Gastrocnemius medialis (tissue), 4 donors: ENCODE measurements around the gene CDK14. TPM values are rescaled to one million over a fixed set of nuclear protein-coding genes. Genes with fewer than 3 reads are reported as not detected.

ENCODE experiments used
- ATAC-seq, 2 donors: fragments of 150-250 bp; one replicate each; pipeline ENCODE4 v1.9.1; 2016
- DNase-seq, 2 donors: peaks; one replicate each; pipeline ENCODE4 v3.0.0-alpha.2; 2019
- H3K27ac ChIP-seq, 4 donors: fragments of 200-600 bp; sonication (generic); 1 replicate in 1 of 4; 2 replicates in 3 of 4; pipeline ENCODE4 v1.5.1; 2016 to 2018; ENCODE audit warnings: mild to moderate bottlenecking in 2 of 4, moderate library complexity in 1 of 4
- H3K27me3 ChIP-seq, 3 donors: fragments of 200-600 bp; sonication (generic) in 2 of 3; 1 replicate in 1 of 3; 2 replicates in 2 of 3; pipeline versions ENCODE4 v1.5.1 to v1.6.0; 2016 to 2019; ENCODE audit warnings: mild to moderate bottlenecking in 1 of 3, moderate library complexity in 1 of 3
- H3K36me3 ChIP-seq, 2 donors: fragments of 200-600 bp; sonication (generic) in 1 of 2; one replicate each; pipeline ENCODE4 v1.5.1; 2017 to 2018
- H3K4me1 ChIP-seq, 2 donors: fragments of 200-600 bp; sonication (generic) in 1 of 2; one replicate each; pipeline ENCODE4 v1.5.1; 2016 to 2017; ENCODE audit warnings: mild to moderate bottlenecking in 2 of 2
- H3K4me3 ChIP-seq, 4 donors: fragments of 200-600 bp; sonication (generic) in 3 of 4; 1 replicate in 1 of 4; 2 replicates in 3 of 4; pipeline ENCODE4 v1.5.1; 2016 to 2019; ENCODE audit warnings: mild to moderate bottlenecking in 2 of 4
- H3K9me3 ChIP-seq, 3 donors: fragments of 200-600 bp; sonication (generic) in 2 of 3; 1 replicate in 1 of 3; 2 replicates in 2 of 3; pipeline ENCODE4 v1.5.1; 2016 to 2019
- POLR2A ChIP-seq, 2 donors: fragments of 450-650 bp; IDR thresholded peaks; one replicate each; pipeline ENCODE4 v1.6.1; 2017; ENCODE audit warnings: antibody characterized with exemption in 2 of 2, mild to moderate bottlenecking in 2 of 2, moderate library complexity in 2 of 2
- in situ Hi-C, 4 donors: fragments of 200-750 bp; cut with MboI; loops; one replicate each; pipeline versions ENCODE4 v1.15.0 to v1.8.0; 2017; ENCODE audit warnings: low sequenced_read_pairs in 4 of 4
- intact Hi-C: fragments of 100-400 bp; cut with DNase I; formaldehyde crosslinking; loops from one replicate; pipeline ENCODE4 v1.15.1; 2023; ENCODE audit warnings: low total_unique reads
- total RNA-seq, 4 donors: library from RNA; depleted of rRNA; stranded (reverse); fragments of >200 nt; gene quantifications; one replicate each; pipeline versions ENCODE4 v1.1.0 to v1.2.3, GENCODE V29; 2016
- TF ChIP-seq, protein P1 (sequence below), 5 experiments: fragments of 450-650 bp in 3 of 5; fragments of 200-600 bp in 2 of 5; sonication (generic) in 2 of 5; IDR thresholded peaks in 4 of 5; conservative IDR thresholded peaks in 1 of 5; 1 replicate in 4 of 5; 2 replicates in 1 of 5; pipeline ENCODE4 v1.5.1; 2016 to 2019; ENCODE audit warnings: antibody characterized with exemption in 5 of 5, mild to moderate bottlenecking in 3 of 5, moderate library complexity in 3 of 5

CDK14 gene
- total RNA-seq, 4 donors from 2014 or later = 3.9 to 8.6 (median 7.3) TPM

DNA sequence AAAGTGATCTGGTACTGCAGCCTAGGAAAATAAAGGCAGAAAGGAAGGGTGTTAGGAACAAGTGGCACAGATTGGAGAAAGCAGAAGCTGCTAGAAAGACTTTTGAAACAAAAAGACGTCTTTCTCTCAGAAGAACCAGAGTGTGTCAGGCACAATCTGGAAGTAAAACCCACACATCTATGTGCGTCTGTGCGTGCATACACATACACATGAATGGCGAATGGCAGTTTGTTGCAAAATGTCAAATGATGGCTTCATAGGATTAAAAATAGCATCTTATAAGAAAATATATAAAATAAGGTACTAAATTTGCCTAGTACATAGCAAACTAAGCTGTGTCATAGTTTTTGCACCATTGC is 246.3 kb downstream of the CDK14 start:
- no peaks in the 10 kb centered on the region for H3K27me3 ChIP-seq
- DNase-seq (no peak), ATAC-seq (peak in 1 of 2 donors; percentile 17)
- H3K27ac ChIP-seq = peak overlapping the region; percentile 30 to 77 (median 64)
- H3K9me3 ChIP-seq = no peaks in the 10 kb centered on the region
- in situ Hi-C loops = no loop called here
- intact Hi-C loops = no loop called here
- no peak for TF ChIP-seq POLR2A (IDR thresholded peaks at IDR 0.05)
- TF ChIP-seq, protein P1, sequence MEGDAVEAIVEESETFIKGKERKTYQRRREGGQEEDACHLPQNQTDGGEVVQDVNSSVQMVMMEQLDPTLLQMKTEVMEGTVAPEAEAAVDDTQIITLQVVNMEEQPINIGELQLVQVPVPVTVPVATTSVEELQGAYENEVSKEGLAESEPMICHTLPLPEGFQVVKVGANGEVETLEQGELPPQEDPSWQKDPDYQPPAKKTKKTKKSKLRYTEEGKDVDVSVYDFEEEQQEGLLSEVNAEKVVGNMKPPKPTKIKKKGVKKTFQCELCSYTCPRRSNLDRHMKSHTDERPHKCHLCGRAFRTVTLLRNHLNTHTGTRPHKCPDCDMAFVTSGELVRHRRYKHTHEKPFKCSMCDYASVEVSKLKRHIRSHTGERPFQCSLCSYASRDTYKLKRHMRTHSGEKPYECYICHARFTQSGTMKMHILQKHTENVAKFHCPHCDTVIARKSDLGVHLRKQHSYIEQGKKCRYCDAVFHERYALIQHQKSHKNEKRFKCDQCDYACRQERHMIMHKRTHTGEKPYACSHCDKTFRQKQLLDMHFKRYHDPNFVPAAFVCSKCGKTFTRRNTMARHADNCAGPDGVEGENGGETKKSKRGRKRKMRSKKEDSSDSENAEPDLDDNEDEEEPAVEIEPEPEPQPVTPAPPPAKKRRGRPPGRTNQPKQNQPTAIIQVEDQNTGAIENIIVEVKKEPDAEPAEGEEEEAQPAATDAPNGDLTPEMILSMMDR (IDR thresholded peaks at IDR 0.05 in 4 of 5, conservative IDR thresholded peaks at IDR 0.05 in 1 of 5) = no peak
- H3K36me3 ChIP-seq = no peaks in the 10 kb centered on the region
- peaks cover 34 to 56% of the 10 kb centered on the region in 2 donors for H3K4me1 ChIP-seq
- H3K4me3 ChIP-seq = peak overlapping the region in 1 of 4 donors; percentile 9

DNA sequence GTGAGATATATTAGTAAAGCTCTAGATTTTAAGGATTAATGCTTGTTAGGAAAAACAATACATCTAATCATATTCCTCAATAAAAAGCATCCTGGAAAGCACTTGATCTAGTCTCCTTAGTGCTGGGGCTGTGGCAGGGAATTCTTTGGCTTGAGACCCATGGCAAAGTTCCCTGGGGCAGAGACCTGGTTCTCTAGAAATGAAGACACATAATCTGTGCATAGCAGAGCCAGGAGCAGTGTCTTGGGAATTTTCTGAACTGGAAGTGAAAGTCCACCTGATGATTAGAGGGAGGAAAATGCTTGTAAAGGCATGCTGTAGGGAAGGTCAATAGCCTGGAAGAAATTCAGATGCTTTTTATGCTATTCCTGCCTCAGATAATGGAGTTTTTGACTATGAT is 247.4 kb downstream of the CDK14 start:
- DNase-seq (peak; percentile 11 to 40), ATAC-seq (peak; percentile 50 to 54)
- Histone ChIP-seq H3K27ac (peak overlapping the region in 2 of 4 donors; percentile 15 to 77), H3K4me1 (peaks cover 34 to 60% of the 10 kb centered on the region in 2 donors), H3K27me3 (no peaks in the 10 kb centered on the region), H3K4me3 (no peak overlapping the region), H3K9me3 (no peaks in the 10 kb centered on the region), H3K36me3 (no peaks in the 10 kb centered on the region)
- intact Hi-C loops = no loop called here
- TF ChIP-seq POLR2A (IDR thresholded peaks at IDR 0.05) = no peak
- TF ChIP-seq, protein P1 (IDR thresholded peaks at IDR 0.05 in 4 of 5, conservative IDR thresholded peaks at IDR 0.05 in 1 of 5) = no peak
- in situ Hi-C loops = no loop called here

DNA sequence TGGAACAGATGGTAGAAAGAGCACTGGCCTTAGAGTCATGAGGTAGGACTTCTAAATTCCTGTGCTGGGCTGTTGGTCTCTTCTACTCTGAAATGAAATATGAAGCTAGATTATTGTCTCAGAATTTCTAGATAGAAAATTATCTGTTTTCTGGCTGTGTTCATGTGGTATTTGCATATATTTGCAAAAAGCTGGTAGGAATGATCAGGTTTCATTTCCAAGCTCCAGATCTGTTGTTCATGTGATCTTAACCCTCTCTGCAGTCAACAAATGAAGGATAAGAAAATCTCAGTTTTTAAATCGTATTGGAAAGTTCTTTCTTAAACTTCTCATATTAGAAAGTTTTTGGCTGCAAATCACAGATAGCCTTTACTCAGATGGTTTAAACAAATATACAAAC is 248.3 kb downstream of the CDK14 start:
- H3K9me3 ChIP-seq = no peaks in the 10 kb centered on the region
- no peak overlapping the region for H3K27ac ChIP-seq
- no peak for TF ChIP-seq POLR2A (IDR thresholded peaks at IDR 0.05)
- intact Hi-C loops (no loop called here), in situ Hi-C loops (no loop called here)
- no peaks in the 10 kb centered on the region for H3K36me3 ChIP-seq
- ATAC-seq (no peak), DNase-seq (no peak)
- H3K4me3 ChIP-seq = no peak overlapping the region
- H3K4me1 ChIP-seq = peaks cover 34 to 62% of the 10 kb centered on the region in 2 donors
- no peaks in the 10 kb centered on the region for H3K27me3 ChIP-seq

DNA sequence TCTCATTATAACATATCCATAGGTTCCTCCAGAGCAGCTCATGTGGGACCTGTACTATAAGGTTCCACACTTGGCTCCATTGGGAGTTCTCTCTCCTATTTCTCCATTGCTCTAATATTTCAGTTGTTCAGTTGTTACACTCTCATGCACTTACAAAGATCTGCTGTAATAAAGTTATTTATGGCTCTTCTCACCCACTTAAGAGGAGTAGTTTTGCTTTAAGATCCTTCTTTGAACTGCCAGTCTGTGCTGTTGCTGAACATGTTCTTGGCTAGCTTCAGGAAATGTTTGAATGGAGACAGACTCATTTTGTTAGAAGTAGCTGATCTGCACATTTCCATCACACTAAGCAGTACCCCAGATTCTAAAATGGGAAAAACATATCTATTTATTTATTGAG is 250.1 kb downstream of the CDK14 start:
- peak; percentile 79 to 85 for ATAC-seq

DNA sequence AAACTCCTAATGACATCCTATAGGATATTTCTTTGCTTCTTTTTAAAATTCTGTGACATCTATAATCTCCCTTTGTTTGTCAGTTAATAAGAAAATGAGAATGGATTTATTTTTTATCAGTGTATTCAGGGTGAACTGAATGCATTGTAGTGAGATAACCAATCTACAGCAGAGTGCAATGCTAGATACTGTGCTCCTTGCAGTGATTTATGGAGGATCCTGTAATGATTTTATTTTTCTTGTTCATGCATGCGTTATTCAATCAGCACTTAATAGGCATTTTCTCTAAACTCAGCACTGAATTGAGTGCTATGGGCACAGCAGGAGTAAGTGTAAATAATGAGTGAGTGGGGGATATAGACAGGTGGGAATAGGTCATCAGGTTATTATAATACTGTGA is 253.9 kb downstream of the CDK14 start:
- DNase-seq (no peak), ATAC-seq (no peak)
- Histone ChIP-seq H3K27ac (no peak overlapping the region), H3K4me3 (no peak overlapping the region), H3K9me3 (no peaks in the 10 kb centered on the region), H3K27me3 (no peaks in the 10 kb centered on the region), H3K36me3 (no peaks in the 10 kb centered on the region), H3K4me1 (peaks cover 5 to 18% of the 10 kb centered on the region in 2 donors)
- in situ Hi-C loops = no loop called here
- intact Hi-C loops = no loop called here
- TF ChIP-seq POLR2A (IDR thresholded peaks at IDR 0.05) = no peak
- TF ChIP-seq, protein P1 (IDR thresholded peaks at IDR 0.05 in 4 of 5, conservative IDR thresholded peaks at IDR 0.05 in 1 of 5) = no peak

More for the DNA sequence above, 250.1 kb downstream of the CDK14 start:
- peak overlapping the region in 1 of 4 donors; percentile 22 for H3K27ac ChIP-seq
- H3K9me3 ChIP-seq = no peaks in the 10 kb centered on the region
- H3K4me3 ChIP-seq = no peak overlapping the region
- intact Hi-C loops (no loop called here), in situ Hi-C loops (no loop called here)
- no peak for DNase-seq
- no peaks in the 10 kb centered on the region for H3K27me3 ChIP-seq
- no peaks in the 10 kb centered on the region for H3K36me3 ChIP-seq
- TF ChIP-seq POLR2A (IDR thresholded peaks at IDR 0.05) = no peak
- TF ChIP-seq, protein P1 (IDR thresholded peaks at IDR 0.05 in 4 of 5, conservative IDR thresholded peaks at IDR 0.05 in 1 of 5) = no peak
- peaks cover 34 to 52% of the 10 kb centered on the region in 2 donors for H3K4me1 ChIP-seq
